Activated CD8-positive, alpha-beta memory T cell treated with anti-CD3 and anti-CD28 coated beads, Interleukin-2, amount 50 U/mL, for 1 hour (primary cell): ENCODE results near the gene PCYT1B.
"Not testable (repeated sequence)": the region's sequence is repeated elsewhere in the genome, so short reads cannot be mapped to it uniquely, and the experiment has no call there.

Experiments used
- DNase-seq: peaks from one replicate; pipeline ENCODE4 v3.0.0-alpha.2; 2020; ENCODE audit errors: extremely low read depth

Gene PCYT1B

DNA sequence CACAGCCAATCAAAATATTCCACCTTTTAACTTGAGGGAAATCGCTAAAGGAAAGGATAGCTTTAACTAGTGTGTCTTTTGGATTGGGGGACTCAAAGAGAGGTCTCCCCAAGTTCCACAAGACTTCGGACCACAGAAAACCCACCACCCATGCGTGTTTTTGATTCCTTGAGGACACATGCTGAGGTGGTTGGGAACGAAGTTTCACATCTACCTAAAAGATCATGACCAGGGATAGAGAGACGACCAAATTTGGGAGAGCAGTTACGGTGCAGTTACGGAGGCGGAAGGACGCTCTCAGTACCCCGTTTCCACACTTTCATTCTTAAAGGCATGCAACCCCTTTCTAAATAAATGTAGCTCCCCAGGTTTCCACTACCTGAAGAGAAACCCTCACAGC lies 1.1 kb downstream of the PCYT1B start:
- DNase-seq = no peak

DNA sequence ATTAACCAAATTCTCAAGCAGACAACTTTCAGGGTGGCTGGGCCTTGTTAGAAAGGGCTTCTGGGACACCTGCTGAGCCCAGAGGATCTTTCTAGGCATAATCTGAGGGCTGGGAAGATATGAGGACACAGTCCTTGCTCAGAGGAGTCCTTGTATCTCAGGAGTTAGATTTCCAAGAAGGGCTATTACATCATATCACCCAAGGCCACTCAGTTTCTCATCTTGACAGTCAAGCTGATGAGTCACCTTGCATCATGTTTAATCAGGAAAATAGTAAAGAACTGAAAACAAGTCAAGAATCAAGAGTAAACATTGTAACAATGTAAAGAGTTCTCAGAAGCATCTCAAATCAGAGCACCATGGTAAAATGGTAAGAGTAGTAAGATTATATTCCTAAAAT lies 4.0 kb downstream of the PCYT1B start:
- DNase-seq = no peak

DNA sequence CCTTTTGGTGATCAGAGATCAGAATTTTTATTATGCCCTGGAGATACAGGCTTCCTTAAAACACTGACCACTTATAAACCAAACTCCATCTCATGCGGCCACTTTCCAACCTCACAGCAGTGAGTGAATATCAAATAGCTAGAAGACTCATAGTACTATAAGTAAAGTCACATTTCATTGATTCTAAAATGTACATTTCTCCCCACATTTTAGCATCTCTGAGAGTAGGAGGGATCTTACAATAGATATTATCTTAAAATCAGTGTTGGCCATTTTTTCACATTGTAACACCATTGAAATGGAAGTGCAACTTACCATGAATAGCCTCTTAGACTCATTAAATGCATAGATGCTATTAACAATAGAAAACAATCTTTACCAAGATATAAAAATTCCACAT lies 17.4 kb downstream of the PCYT1B start:
- no peak for DNase-seq

DNA sequence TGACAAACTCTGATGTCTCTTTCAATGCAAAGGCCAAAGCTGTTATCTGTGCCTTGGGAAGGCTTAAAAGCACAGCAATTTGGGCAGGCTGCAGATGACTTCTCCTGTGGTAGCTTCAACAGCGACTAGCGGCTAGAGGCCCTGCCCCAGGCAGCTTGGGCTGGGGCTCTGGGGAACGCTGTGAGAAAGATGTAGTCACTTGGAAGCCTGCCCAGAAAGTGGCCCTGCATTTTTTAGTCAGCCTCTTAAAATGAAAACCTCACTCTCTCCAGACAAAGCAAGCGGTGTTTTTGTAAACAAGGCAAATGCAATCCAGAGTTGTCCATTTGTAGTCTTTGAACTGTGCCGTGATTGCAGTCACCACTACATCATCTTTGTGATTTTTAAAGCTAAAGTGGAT lies 27.5 kb downstream of the PCYT1B start:
- DNase-seq = no peak

DNA sequence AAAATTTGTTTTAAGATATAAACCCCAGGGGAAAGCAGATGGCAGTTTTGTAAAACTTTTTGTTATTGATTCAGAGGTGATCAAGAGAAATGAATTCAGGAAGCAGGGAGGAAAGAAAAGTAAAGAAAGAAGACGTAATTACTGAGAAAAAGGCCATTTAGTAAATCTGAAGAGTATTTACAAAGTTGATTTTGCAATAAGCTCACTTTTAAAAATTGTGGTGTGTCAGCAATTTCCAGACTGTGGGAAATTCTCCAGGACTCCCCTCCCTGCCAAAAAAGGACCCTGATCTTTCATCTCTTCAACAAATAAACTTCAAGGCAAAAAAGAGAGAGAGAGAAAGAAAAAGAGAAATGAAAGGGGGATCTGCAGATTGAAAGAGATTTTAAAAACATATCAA lies 36.6 kb downstream of the PCYT1B start:
- no peak for DNase-seq

DNA sequence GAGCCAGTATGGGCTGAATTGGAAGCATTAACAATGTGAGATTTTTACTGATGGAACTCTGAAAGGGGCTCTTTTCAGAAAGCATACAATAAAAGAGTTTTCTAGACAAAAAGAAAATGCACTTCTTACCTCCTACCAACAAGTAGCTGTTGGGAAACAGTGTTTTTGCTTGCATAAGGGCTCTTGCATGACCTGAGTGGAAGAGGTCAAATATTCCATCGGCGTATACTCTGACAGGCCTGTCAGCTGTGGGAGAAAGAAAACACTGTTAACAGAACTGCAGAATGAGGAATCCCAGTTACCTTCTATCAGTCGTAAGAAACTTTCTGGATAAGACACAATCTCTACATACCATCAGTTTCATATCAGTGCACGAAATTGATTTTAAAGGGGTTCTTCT lies 39.5 kb downstream of the PCYT1B start:
- no peak for DNase-seq

DNA sequence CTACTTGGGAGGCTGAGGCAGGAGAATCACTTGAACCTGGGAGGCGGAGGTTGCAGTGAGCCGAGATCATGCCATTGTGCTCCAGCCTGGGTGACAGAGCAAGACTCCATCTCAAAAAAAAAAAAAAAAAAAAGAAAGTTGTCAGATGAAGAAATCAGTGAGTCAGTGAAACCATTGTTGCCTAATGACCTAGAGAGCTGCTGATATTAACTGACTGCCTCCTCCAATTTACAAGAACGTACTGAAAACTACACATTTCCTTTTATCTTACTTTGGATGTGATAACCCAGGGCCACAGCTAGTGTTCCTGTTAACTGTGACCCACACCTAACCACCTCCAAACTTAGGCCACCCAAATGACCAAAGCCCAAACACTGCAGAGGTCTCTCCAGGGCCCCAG lies 41.2 kb downstream of the PCYT1B start:
- DNase-seq = not testable (repeated sequence)

DNA sequence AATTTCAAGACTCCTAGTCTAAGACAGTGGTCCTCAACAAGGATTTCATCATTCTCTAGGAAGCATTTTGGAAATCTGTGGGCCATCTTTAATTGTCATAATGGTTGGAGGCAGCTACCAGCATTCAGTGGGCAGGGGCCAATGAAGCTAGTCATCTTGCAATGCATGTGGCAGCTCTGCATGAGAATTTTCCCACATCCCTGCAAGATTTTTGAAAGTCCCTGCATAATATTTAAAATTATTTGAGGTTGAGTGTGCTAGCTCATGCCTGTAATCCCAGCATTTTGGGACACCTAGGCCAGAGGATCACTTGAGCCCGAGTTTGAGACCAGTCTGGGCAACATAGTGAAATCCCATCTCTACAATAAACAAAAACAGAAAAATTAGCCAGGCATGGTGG lies 44.0 kb downstream of the PCYT1B start:
- no peak for DNase-seq

DNA sequence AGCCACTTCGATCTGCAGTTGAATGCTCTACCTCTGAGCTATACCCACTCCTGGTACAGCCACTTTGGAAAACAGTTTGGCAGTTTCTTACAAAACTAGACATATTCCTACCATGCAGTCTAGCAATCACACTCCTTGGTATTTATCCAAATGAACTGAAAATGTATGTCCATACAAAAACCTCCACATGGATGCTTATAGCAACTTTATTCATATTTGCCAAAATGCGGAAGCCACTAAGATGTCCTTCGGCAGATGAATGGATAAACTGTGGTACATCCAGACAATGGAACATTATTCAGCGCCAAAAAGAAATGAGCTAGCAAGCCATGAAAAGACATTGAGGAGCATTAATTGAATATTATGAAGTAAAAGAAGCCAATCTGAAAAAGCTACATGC lies 45.3 kb downstream of the PCYT1B start:
- DNase-seq = no peak

DNA sequence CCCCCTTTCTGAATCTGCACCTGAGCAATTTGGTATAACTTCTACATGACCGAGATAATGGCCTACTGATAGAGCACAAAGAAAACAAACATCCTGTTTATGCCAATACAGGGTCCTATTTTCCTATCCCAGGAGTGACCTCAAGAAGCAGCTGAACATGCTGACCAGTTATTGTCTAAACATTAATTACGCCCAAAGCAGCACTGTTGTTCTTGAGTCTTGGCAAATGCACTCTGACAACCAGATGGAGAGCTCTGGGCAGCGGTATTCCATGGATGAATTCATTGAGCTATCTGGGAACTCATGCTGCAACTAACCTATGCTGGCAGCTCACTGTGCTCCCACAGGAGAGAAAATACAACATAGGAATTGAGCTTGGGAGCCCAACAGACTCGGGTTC lies 52.6 kb downstream of the PCYT1B start:
- no peak for DNase-seq

DNA sequence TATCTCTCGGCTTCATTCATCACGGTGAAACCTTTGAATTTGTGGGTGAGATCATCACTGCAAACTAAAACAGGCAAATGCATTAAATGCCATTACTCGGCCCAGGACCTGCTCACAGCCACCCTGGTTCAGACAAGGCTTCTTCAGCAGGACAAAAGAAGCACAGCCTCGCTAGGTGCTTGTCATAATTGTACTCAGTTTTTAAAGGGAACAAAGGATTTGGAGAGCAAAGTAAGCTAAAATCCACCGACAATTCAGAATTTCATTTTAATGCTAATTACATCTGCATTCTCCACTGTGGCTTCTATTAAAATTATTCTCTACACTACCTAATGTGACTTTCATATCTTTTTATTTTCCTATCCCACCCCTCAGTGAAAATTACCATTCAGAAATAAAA lies 57.0 kb downstream of the PCYT1B start:
- no peak for DNase-seq

DNA sequence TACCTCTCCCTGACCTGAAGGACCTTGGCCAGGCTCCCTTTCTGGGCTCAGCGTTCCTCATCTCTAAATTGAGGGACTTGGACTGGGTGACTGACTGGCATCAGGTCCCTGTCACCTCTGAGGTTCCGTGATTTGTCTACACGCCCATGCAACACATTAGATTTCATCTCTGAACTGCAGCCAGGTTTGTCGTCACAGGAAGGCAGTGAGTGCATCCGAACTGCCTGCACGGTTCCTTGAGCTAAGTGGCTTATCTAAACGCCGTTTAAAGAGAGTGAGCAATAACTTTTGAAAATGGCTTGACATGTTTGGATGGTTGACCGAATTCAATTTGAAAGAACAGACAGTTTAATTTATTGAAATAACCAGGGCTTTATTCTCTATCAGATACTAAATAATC lies 70.1 kb downstream of the PCYT1B start:
- DNase-seq = no peak

DNA sequence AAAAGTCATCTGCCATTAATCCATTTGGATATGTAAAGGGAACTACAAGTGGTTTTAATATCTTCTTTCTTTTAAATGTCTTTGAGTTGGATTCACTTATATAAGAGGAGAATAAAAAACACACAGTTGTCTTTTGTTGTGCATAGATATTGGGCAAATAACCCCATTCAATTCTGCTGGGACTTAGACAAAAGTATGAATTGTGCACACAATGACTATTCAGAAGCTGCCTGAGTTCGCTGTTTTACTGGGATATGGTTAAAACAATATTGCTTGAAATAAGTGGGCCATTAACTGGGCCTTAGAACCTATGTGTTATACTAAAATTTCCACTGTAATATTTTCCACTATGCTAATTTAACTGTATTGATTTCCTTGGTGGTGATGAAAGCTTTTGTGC lies 71.7 kb downstream of the PCYT1B start:
- no peak for DNase-seq

DNA sequence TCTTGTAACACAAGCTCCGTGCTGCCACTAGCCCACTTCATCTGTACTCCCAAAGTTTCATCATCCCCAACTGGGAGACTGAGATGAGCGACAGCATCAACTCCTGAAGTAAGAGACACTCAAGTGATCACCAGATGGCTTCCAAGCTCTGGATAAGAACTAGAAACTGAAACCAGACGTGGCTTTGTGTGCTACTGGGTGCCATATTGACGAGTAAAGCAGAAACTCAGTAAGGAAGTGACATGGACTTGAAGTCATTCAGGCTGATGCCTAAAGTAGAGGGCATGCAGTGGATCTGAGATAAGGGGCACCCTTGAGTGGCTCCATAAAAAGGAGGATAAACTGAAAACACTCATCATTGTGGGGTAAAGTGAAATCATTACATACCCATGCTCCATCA lies 72.4 kb downstream of the PCYT1B start:
- no peak for DNase-seq

DNA sequence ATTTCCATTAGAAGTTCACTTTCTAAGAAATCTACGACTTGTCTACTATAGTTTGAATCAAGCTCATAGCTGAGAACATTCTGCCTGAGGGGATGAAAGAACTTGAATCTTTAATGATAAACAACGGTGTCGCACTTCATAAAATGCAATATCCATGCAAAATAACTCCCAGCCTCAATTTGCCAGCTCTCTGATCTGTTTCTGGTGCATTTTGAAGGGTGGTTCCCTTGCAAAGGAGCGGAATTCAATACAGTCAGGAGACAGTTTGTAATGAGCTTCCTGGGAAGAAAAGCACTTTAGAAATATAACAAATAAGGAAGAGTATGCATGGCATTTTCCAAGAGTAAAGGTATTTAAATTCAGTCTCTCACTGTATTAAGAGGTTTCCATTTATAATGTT lies 80.0 kb downstream of the PCYT1B start:
- no peak for DNase-seq

DNA sequence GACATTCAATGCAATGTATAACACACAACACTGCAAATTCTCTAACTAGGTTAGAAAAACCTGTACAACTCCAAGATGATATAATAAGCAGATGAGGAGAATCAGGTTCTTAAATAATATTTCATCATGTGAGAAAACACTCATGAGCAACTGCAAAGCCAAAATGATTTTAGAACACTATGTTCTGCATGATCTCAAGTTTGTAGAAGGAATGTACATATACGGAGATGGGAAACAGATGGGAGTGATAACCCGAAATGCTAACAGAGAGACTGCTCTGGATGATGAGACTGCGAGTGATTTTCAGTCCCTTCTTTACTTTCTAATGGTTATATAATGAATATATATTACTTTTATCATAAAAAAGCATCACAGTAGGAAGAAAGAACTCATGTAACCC lies 80.9 kb downstream of the PCYT1B start:
- no peak for DNase-seq

DNA sequence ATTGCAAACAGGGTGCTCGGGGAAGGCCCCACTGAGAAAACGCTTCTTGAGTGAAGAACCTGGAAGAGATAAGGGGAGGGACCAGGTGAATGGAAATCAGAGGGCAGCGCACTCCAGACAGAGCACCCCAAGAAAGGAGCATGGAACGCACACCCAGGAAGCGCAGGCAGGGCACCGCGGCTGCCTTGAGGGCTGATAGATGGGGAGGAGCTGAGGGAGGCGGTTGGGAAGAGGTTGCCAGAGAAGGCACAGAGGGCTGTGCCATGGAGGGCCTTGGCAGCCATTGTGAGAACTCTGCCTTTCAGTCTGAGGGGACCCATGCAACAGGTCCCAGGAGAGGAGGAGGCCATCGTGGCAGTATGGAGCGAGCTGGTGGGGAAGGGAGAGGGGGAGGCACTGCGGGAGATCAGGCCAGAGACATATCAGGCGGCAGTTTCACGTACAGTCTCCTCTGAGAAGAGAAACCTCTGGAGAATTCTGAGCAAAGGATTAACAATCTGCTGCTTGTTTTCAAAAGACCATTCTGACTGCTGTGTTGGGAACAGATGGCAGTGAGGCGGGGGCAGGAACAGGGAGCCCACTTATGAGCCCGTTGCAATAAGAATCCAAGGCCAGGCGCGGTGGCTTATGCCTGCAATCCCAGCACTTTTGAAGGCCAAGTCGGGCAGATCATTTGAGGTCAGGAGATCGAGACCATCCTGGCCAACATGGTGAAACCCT lies 83.7 kb downstream of the PCYT1B start:
- DNase-seq = no peak

DNA sequence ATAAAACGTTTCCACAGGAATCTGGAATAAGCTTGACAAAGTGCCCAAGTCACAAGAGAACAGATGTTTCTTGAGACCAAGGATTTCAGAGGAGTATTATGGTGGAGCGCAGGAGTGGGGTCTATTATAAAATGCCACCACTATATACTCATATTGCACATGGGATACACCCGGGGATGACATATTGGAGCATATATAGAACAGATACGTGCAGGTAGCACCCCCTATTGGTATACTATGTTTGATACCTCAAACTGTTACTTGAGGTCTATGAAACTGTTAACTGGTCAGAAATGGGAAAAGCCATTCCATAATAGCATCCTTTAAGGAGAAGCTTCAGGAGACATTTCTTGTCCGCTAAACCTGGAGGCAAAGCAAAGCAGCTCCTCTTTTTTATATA lies 86.0 kb downstream of the PCYT1B start:
- DNase-seq = no peak

DNA sequence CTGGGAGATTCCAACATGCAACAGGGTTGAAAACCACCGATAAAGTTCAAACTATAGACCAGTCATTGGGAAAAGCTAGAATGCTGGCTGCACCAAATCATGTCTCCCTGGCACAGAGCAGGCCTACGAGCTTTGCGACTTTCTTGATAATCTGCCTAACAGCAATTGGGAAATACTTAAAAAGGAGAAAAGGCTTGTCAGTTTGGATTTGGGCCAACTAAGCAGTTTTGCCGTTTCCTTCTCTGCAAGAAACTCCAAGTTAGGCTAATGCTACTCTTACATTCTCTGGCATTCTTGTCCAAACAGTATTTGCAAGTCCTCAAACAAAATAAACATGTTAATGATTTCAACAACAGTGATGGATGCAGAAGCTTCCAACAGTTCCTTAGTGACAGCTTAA lies 94.1 kb downstream of the PCYT1B start:
- DNase-seq = no peak

DNA sequence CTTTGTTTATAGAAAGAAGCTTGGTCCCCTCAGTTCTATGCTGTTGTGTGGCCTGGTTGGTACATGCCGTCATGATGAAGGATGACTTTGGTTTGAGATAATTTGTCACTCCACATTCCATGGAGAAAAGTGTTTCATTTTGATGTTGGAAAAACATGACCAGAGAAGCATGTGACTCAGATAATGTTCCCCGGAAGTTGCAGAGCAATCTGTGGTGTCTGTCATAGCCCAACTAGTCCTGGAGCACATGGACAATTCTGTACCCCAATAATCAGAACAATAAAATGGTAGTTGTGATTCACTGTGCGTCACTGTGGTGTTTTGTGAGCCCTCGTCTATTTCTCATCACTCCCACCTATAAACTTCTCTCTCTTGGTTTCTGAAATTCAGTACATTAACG lies 97.0 kb downstream of the PCYT1B start:
- no peak for DNase-seq

DNA sequence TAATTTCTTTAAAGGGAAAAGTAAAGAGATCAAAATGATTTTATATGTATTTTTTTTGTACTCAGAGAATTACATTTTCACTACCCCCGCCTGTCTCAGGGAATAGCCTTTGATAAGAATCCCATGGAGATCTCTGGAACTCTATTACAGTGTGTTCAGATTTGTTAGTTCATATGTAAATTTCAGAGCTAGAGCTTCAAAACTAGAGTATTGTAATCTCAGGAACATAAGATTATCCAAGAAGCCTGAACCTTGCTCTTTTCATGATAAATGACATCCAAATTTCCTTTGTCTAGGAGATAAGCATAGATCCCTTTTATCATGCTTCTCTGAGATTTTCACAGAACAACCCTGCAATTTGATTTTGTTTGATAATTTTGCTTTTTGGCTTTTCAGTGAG lies 99.2 kb downstream of the PCYT1B start:
- no peak for DNase-seq

DNA sequence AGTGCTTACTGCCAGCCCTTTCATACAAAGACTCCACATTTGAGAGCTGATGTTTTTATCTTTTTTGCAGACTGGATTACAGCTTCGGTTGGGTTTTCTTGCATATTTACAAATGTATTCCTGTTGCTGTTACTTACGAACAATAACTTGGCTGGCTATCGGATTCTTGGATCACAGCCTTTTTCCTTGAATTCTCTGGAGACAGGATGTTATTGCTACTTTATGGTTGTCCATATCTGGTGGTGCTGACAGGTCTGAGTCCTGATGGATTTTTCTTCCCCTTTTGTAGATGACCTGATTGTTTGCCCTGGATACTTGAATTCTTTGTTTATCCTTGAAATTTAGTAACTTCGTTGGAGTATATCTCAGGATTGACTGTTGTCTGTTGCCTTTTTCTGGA lies 104.4 kb downstream of the PCYT1B start:
- DNase-seq = no peak

DNA sequence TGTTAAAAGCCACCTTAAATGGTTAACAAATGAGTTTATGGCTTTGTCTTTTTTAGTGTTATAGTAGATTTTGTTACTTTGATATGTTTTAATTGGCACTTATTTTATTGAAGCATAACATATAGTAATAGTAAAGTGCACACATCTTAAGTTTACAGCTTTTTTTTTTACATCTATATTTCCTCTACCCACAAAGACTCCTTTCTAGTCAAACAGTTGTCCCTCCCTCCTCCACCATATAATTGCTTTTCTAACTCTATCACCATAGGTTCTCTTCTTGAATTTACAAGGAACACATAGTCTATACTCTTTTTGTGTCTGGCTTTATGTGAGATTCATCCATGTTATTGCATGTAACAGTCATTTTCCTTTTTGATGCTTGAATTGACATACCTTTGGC lies 110.6 kb downstream of the PCYT1B start:
- DNase-seq = no peak

DNA sequence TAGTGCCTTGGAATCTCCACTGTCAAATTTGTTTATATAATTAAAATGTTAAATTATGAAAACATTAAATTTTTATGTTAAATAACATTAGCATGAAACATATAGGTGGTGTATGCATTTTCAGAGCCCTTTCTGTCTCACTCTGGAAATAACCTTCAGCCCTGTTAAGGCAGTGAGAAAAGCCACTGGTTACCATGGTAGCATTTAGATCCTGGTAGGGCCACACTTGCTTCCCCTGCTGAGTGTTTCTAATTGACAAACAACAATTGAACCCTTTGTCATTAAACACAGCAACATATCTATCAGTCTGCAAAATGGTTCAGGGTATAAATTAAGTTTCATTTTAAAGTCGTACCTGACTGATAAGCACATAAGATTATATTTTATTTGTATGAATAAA lies 118.5 kb downstream of the PCYT1B start:
- no peak for DNase-seq

DNA sequence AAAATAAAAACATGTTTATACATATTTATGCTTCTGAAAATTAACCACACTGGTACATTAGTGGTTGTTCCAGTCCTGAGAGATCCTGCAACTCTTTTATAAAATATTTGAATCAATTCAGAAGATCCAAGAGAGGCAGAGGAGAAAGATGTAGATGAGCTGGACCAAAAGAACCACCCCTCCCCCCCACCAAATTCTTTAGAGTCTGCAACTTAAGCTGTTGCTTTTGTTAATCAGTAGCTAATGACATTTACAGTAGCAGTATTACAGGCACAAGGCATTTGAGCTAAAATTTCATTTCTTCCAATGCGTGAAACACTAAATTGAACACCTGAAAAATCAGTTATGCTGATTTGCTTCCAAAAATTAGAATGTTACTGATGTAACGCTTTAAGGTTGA lies 120.5 kb downstream of the PCYT1B start:
- no peak for DNase-seq
